ENCODE results near the gene CAV1. TPM values are rescaled to one million over a fixed set of nuclear protein-coding genes. Genes with fewer than 3 reads are reported as not detected.

The CAV1 gene
- total RNA-seq, 1 donor from 2014 or later: 15.8 TPM

GRCh38 chr7:116540743-116541142, 15.9 kb downstream of the CAV1 start:
- TF ChIP-seq, protein P1, sequence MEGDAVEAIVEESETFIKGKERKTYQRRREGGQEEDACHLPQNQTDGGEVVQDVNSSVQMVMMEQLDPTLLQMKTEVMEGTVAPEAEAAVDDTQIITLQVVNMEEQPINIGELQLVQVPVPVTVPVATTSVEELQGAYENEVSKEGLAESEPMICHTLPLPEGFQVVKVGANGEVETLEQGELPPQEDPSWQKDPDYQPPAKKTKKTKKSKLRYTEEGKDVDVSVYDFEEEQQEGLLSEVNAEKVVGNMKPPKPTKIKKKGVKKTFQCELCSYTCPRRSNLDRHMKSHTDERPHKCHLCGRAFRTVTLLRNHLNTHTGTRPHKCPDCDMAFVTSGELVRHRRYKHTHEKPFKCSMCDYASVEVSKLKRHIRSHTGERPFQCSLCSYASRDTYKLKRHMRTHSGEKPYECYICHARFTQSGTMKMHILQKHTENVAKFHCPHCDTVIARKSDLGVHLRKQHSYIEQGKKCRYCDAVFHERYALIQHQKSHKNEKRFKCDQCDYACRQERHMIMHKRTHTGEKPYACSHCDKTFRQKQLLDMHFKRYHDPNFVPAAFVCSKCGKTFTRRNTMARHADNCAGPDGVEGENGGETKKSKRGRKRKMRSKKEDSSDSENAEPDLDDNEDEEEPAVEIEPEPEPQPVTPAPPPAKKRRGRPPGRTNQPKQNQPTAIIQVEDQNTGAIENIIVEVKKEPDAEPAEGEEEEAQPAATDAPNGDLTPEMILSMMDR (IDR thresholded peaks at IDR 0.05; ENCODE audit: insufficient read depth, low read length, poor library complexity, severe bottlenecking): no peak
- DNase-seq (ENCODE audit: low read depth): no peak
- Histone ChIP-seq H3K27me3 (ENCODE audit: control insufficient read depth, insufficient read depth, low read length) (no peaks in the 10 kb centered on the region), H3K4me3 (ENCODE audit: low read depth, low read length) (no peak overlapping the region), H3K36me3 (ENCODE audit: control insufficient read depth, insufficient read depth, low read length) (no peaks in the 10 kb centered on the region)

GRCh38 chr7:116541951-116542350, 17.1 kb downstream of the CAV1 start:
- TF ChIP-seq, protein P1 (IDR thresholded peaks at IDR 0.05; ENCODE audit: insufficient read depth, low read length, poor library complexity, severe bottlenecking): no peak
- Histone ChIP-seq H3K36me3 (ENCODE audit: control insufficient read depth, insufficient read depth, low read length) (no peaks in the 10 kb centered on the region), H3K27me3 (ENCODE audit: control insufficient read depth, insufficient read depth, low read length) (no peaks in the 10 kb centered on the region), H3K4me3 (ENCODE audit: low read depth, low read length) (no peak overlapping the region)
- DNase-seq (ENCODE audit: low read depth): no peak

GRCh38 chr7:116542618-116543017, 17.8 kb downstream of the CAV1 start:
- H3K36me3 ChIP-seq (ENCODE audit: control insufficient read depth, insufficient read depth, low read length): no peaks in the 10 kb centered on the region
- H3K27me3 ChIP-seq (ENCODE audit: control insufficient read depth, insufficient read depth, low read length): no peaks in the 10 kb centered on the region
- DNase-seq (ENCODE audit: low read depth): no peak
- TF ChIP-seq, protein P1 (IDR thresholded peaks at IDR 0.05; ENCODE audit: insufficient read depth, low read length, poor library complexity, severe bottlenecking): no peak
- no peak overlapping the region for H3K4me3 ChIP-seq (ENCODE audit: low read depth, low read length)

DNA sequence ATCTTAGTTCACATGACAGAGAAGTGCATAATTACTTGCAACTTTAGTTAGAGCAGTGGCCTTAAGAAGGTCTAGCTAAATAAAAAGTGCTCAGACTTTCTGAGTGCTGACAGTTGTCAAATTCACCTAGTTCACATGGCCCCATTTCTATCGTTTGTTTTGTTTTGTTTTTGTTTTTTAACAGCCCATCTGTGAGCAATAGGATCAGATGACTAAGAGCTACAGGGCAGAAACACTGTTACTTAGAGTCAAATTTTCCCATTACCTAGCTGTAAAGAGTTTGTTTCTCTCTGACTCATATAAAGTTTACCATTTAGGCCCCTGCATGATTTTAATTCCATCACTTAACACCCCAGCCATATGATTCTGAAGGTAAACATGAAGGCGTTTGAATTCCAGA, 18.8 kb downstream of the CAV1 start:
- Histone ChIP-seq H3K36me3 (ENCODE audit: control insufficient read depth, insufficient read depth, low read length) (no peaks in the 10 kb centered on the region), H3K4me3 (ENCODE audit: low read depth, low read length) (no peak overlapping the region), H3K27me3 (ENCODE audit: control insufficient read depth, insufficient read depth, low read length) (no peaks in the 10 kb centered on the region)
- no peak for DNase-seq (ENCODE audit: low read depth)
- TF ChIP-seq, protein P1 (IDR thresholded peaks at IDR 0.05; ENCODE audit: insufficient read depth, low read length, poor library complexity, severe bottlenecking): no peak

GRCh38 chr7:116544487-116544886, 19.7 kb downstream of the CAV1 start:
- Histone ChIP-seq H3K27me3 (ENCODE audit: control insufficient read depth, insufficient read depth, low read length) (no peaks in the 10 kb centered on the region), H3K36me3 (ENCODE audit: control insufficient read depth, insufficient read depth, low read length) (no peaks in the 10 kb centered on the region), H3K4me3 (ENCODE audit: low read depth, low read length) (no peak overlapping the region)
- DNase-seq (ENCODE audit: low read depth): no peak
- TF ChIP-seq, protein P1 (IDR thresholded peaks at IDR 0.05; ENCODE audit: insufficient read depth, low read length, poor library complexity, severe bottlenecking): no peak

- TF ChIP-seq, protein P1 (IDR thresholded peaks at IDR 0.05; ENCODE audit: insufficient read depth, low read length, poor library complexity, severe bottlenecking): no peak
Measured at GRCh38 chr7:116545411-116545993, 20.7 kb downstream of the CAV1 start.

More at GRCh38 chr7:116545411-116545993, 20.7 kb downstream of the CAV1 start:
- Histone ChIP-seq H3K36me3 (ENCODE audit: control insufficient read depth, insufficient read depth, low read length) (no peaks in the 10 kb centered on the region), H3K4me3 (ENCODE audit: low read depth, low read length) (no peak overlapping the region), H3K27me3 (ENCODE audit: control insufficient read depth, insufficient read depth, low read length) (no peaks in the 10 kb centered on the region)
- DNase-seq (ENCODE audit: low read depth): no peak

Measured in kidney epithelial cell (primary cell).